ENCODE measurements around the gene DUSP8.
A peak's percentile ranks its signal among the peaks of the same experiment; 100 is the strongest.

DUSP8 gene

GRCh38 chr11:1523779-1524178, 48.3 kb downstream of the DUSP8 start:
- H2AFZ ChIP-seq (ENCODE audit: low read length) = no peak overlapping the region
- peak overlapping the region; percentile 91 for H3K27ac ChIP-seq (ENCODE audit: low read depth, low read length, poor library complexity, severe bottlenecking)
- H3K79me2 ChIP-seq (ENCODE audit: insufficient read depth, low read length) = no peaks in the 10 kb centered on the region
- no peaks in the 10 kb centered on the region for H3K9me2 ChIP-seq (ENCODE audit: low read depth, low read length)
- H3K9ac ChIP-seq (ENCODE audit: low read length) = peak overlapping the region; percentile 47; the same call in 1 of the 2 replicates
- H3K9me3 ChIP-seq (ENCODE audit: low read length) = no peaks in the 10 kb centered on the region
- TF ChIP-seq CTCF (IDR thresholded peaks at IDR 0.05; ENCODE audit: low read length) (no peak), EZH2 (IDR thresholded peaks at IDR 0.05; ENCODE audit: borderline replicate concordance, low read length) (no peak)
- H3K4me3 ChIP-seq (ENCODE audit: low read depth, low read length, poor library complexity, severe bottlenecking) = peak overlapping the region; percentile 39
- peaks cover 5% of the 10 kb centered on the region; the same call in 1 of the 2 replicates for H3F3A ChIP-seq (ENCODE audit: insufficient read depth, low read length)
- peak overlapping the region; percentile 60; the same call in 1 of the 2 replicates for H3K4me2 ChIP-seq (ENCODE audit: low read length)
- no peaks in the 10 kb centered on the region for H3K27me3 ChIP-seq (ENCODE audit: insufficient read depth, low read length)
- H3K36me3 ChIP-seq (ENCODE audit: insufficient read depth, low read length) = no peaks in the 10 kb centered on the region
- H3K4me1 ChIP-seq (ENCODE audit: insufficient read depth, low read length, severe bottlenecking) = peaks cover 46% of the 10 kb centered on the region
- no peaks in the 10 kb centered on the region for H4K20me1 ChIP-seq (ENCODE audit: insufficient read depth, low read length)

GRCh38 chr11:1523077-1523476, 49.0 kb downstream of the DUSP8 start:
- Histone ChIP-seq H2AFZ (ENCODE audit: low read length) (no peak overlapping the region), H3K27ac (ENCODE audit: low read depth, low read length, poor library complexity, severe bottlenecking) (peak overlapping the region; percentile 91), H3K9me2 (ENCODE audit: low read depth, low read length) (no peaks in the 10 kb centered on the region), H4K20me1 (ENCODE audit: insufficient read depth, low read length) (no peaks in the 10 kb centered on the region), H3K4me2 (ENCODE audit: low read length) (peak overlapping the region; percentile 60; the same call in 1 of the 2 replicates), H3K36me3 (ENCODE audit: insufficient read depth, low read length) (no peaks in the 10 kb centered on the region), H3K9me3 (ENCODE audit: low read length) (no peaks in the 10 kb centered on the region), H3K79me2 (ENCODE audit: insufficient read depth, low read length) (no peaks in the 10 kb centered on the region), H3F3A (ENCODE audit: insufficient read depth, low read length) (peaks cover 5% of the 10 kb centered on the region; the same call in 1 of the 2 replicates), H3K9ac (ENCODE audit: low read length) (peak overlapping the region; percentile 47; the same call in 1 of the 2 replicates), H3K4me3 (ENCODE audit: low read depth, low read length, poor library complexity, severe bottlenecking) (peak overlapping the region; percentile 39), H3K27me3 (ENCODE audit: insufficient read depth, low read length) (no peaks in the 10 kb centered on the region), H3K4me1 (ENCODE audit: insufficient read depth, low read length, severe bottlenecking) (peaks cover 46% of the 10 kb centered on the region)
- TF ChIP-seq EZH2 (IDR thresholded peaks at IDR 0.05; ENCODE audit: borderline replicate concordance, low read length) (no peak), CTCF (IDR thresholded peaks at IDR 0.05; ENCODE audit: low read length) (no peak)

GRCh38 chr11:1522081-1522424, 50.0 kb downstream of the DUSP8 start:
- peaks cover 5% of the 10 kb centered on the region; the same call in 1 of the 2 replicates for H3F3A ChIP-seq (ENCODE audit: insufficient read depth, low read length)
- H3K27me3 ChIP-seq (ENCODE audit: insufficient read depth, low read length) = no peaks in the 10 kb centered on the region
- peak overlapping the region; percentile 60 for H3K4me2 ChIP-seq (ENCODE audit: low read length)
- H3K27ac ChIP-seq (ENCODE audit: low read depth, low read length, poor library complexity, severe bottlenecking) = peak overlapping the region; percentile 91
- no peaks in the 10 kb centered on the region for H3K9me2 ChIP-seq (ENCODE audit: low read depth, low read length)
- no peaks in the 10 kb centered on the region for H4K20me1 ChIP-seq (ENCODE audit: insufficient read depth, low read length)
- TF ChIP-seq CTCF (IDR thresholded peaks at IDR 0.05; ENCODE audit: low read length) (no peak), EZH2 (IDR thresholded peaks at IDR 0.05; ENCODE audit: borderline replicate concordance, low read length) (no peak)
- no peaks in the 10 kb centered on the region for H3K9me3 ChIP-seq (ENCODE audit: low read length)
- no peak overlapping the region for H2AFZ ChIP-seq (ENCODE audit: low read length)
- peak overlapping the region; percentile 39 for H3K4me3 ChIP-seq (ENCODE audit: low read depth, low read length, poor library complexity, severe bottlenecking)
- peaks cover 51% of the 10 kb centered on the region for H3K4me1 ChIP-seq (ENCODE audit: insufficient read depth, low read length, severe bottlenecking)
- no peaks in the 10 kb centered on the region for H3K36me3 ChIP-seq (ENCODE audit: insufficient read depth, low read length)
- H3K79me2 ChIP-seq (ENCODE audit: insufficient read depth, low read length) = no peaks in the 10 kb centered on the region
- H3K9ac ChIP-seq (ENCODE audit: low read length) = peak overlapping the region; percentile 10; the same call in 1 of the 2 replicates

Measured in OCI-LY1 (cell line).